GM20000 (cell line): ENCODE measurements around the gene NUDT4.

Experiments
- DNase-seq: peaks from one replicate; pipeline ENCODE4 v3.0.0; 2012; ENCODE audit warnings: low spot score
- TF ChIP-seq, protein P1 (sequence below): IDR thresholded peaks from 2 replicates; pipeline ENCODE4 v1.5.1; 2012; ENCODE audit warnings: mild to moderate bottlenecking, control low read depth; ENCODE audit errors: extremely low read depth, missing control alignments

Gene NUDT4

DNA sequence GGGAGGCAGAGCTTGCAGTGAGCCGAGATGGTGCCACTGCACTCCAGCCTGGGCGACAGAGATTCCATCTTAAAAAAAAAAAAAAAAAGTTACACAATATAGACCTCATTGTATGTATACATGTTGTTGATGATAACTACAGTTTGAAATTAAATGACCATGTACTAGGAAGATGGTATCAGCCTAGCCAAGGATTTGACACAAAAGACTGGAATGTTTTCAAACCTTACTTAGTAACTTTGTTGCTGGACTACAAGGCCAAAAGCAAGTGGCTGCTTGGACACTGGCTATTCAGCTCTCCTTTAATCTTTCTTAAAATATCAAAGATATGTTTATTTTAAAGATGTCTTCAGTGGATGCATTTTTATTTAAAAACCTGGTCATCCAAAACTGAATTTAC, 18.9 kb upstream of the NUDT4 start:
- TF ChIP-seq, protein P1, sequence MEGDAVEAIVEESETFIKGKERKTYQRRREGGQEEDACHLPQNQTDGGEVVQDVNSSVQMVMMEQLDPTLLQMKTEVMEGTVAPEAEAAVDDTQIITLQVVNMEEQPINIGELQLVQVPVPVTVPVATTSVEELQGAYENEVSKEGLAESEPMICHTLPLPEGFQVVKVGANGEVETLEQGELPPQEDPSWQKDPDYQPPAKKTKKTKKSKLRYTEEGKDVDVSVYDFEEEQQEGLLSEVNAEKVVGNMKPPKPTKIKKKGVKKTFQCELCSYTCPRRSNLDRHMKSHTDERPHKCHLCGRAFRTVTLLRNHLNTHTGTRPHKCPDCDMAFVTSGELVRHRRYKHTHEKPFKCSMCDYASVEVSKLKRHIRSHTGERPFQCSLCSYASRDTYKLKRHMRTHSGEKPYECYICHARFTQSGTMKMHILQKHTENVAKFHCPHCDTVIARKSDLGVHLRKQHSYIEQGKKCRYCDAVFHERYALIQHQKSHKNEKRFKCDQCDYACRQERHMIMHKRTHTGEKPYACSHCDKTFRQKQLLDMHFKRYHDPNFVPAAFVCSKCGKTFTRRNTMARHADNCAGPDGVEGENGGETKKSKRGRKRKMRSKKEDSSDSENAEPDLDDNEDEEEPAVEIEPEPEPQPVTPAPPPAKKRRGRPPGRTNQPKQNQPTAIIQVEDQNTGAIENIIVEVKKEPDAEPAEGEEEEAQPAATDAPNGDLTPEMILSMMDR: no peak
- DNase-seq: no peak

DNA sequence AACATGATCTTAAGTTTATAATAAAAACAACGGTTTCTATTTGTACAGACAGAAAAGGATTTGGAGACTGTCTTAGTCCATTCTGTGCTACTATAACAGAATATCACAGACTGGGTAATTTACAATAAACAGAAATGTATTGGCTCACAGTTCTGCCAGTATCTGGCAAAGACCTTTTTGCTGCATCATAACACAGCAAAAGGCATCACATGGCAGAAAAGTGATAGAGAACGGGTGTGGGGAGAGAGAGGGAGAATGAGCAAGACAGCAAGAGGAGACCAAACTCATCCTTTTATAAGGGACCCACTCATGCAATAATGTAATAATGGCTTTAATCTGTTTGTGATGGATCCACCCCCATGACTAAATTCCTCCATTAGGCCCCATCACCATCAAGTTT, 17.0 kb upstream of the NUDT4 start:
- TF ChIP-seq, protein P1: no peak
- no peak for DNase-seq

DNA sequence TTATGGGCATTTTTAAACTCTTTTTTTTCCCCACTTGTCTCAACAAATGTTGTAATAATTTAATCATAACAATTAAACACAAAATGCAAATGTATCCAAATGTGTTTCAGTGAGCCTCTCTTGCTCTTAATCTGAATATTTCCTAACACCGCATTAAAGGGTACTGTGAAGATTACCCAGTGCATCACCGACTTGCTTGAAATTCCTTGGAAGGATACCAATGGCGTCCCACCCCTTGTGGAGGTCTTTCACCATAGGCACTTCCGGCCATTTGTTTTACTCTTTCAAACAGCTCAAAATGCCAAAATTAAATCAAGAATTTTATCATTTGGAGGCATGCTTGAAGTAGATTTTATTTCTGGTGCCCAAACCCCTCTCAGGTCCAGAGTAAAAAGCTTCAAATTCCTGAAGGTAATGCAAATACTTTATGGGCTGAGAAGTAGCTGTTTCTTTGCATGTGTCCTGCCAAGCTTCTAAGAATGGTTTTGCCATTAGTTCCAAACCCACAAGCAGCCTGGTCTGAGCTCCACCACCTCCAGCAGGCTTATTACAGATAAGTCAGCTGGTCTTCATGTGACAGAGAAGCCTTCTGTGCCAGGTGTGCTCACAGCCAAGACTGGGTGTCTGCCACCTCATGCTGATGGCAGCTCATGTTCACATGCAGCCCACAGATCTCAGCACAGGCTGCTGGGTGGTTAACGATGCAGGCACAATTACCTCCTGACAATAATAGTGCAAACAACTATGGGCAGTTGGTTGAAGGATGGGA, 16.4 kb upstream of the NUDT4 start:
- TF ChIP-seq, protein P1: no peak
- DNase-seq: no peak

DNA sequence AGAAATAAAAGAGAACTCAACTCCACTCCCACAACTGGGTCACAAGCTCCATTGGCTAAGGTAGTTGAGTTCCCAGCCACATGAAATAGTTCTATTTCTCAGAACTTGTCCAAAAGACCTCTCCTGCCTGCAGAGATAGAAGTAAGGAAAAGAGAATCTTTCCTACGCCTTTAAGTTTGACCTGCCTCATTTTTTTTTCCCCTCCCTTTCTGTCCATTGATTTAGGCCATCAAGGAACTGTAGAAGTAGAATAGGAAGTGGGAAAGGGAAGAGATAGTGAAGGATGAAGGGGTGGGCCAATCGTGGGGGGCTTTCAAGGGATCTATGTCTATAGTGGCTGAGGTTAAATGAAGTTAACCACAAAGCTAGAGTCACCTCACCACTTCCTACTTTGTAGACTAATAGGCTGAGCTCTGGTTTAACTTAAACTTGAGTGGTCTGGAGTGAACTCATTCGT, 13.9 kb upstream of the NUDT4 start:
- TF ChIP-seq, protein P1: no peak
- peak; percentile 39 for DNase-seq

DNA sequence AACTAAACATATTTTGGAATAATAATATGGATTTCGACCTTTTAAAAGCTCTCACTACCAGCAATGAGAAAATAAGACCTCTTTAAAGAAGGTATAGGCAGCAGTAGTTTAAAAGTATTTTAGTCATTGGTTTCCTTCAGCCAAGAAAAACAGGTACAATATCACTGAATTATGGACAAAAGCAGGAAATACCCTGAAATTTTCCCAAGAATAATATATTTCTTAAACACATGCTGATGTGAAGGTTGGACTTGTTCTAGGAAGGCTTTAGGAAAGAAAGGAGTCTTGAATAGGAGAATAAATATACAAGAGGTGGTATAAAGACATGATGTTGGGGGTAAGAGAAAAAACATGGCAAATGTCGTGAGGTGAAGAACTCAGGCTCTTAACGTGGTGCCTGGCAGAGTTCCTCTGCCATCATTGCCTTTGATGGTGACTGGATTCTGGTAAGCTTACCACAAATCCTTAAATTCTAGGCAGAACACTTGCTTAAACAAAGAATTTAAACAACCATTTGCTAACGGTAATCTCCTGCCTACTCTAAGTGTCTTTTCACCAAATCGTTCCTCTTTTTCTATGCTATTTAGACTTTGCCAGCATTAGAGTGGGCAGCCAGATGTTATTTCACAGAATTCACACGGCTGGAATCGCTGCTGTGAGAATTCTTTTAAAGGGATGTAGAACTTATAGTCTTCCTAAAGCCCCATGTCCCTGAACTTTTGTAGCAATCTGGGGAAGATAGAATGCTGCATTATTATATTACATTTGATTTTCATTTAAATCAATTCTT, 11.9 kb upstream of the NUDT4 start:
- TF ChIP-seq, protein P1: no peak
- DNase-seq: no peak

DNA sequence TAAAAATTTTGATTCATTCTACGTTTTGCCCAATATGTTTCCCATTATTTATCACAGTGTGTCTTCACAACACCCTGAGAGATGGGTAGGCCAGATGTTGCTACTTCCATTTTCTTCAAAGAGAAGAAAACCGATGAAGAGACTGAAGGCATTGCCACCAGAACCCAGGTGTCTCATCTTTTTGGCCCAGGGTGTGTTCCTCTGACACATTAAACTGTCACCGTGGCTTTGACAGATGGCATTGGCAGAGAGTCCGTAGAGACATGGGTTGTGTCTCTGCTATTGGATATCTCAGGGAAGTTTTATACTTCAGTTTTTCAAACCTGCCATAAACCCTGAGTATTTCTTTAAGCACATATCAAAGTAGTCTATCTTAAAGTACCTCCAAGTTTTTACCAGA, 11.3 kb upstream of the NUDT4 start:
- TF ChIP-seq, protein P1: no peak
- DNase-seq: no peak

DNA sequence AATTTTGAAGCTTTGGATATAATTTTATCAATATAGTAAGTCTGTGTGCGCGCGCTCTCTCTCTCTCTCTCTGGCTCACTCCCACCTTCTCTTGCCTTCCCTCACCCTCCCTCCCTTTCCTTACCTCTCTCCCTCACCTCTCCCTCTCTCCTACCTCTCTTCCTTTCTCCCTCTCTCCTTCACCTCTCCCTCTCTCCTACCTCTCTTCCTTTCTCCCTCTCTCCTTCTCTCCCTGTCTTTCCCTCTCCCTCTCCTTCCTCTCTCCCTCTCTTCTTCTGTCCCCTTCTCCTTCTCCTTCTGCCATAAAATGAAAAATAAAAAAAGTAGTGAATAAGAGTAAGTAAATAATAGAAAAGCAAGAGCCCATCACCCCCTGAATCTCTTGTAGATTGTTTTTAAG, 9.0 kb upstream of the NUDT4 start:
- DNase-seq: no peak
- TF ChIP-seq, protein P1: no peak
